HG03196 (cell line): Measurements from ENCODE around the gene FILIP1.

ENCODE experiments used
- ATAC-seq: cut with Tn5 transposase; IDR thresholded peaks from one replicate; pipeline ENCODE4 v1.9.1; 2021; ENCODE audit not compliant: unreplicated experiment

FILIP1 gene

DNA sequence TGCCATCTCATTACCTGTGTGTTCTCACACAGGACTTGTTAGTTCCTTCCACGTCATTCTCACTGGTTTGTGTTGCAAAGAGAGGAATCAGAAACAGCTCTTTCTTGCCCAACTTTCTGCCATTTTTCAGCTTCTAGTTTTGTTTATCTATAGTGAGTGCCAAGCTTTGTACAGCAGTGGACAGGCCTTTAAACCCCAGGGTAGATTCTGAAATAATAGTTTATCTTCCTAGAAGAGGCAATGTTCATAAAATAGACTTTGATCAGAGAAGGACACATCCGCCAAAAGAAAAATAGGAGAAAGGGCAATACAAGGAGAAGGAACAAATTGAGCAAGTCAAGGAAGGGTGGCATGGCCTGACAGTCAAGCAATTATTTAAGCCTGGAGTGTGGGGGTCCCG, 191.3 kb downstream of the FILIP1 start:
- ATAC-seq, result no peak

DNA sequence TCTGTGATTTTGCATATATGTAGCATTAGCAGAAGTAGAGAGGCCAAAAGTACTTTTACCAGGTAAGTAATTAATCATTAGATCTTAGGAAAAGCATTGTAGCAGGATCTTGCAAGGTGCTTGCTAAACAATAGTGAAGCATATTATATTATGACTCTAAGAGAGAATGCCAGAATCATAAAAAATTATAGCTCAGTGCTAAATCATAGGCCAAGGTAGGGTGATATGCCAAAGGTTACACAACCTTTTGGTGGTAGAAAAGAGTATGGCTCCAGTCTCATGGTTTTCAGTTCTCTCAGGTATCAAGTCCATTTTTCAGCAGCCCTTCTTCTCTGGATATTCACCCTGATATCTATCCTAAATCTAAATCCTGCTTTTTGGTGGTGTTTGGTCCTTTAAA, 192.1 kb downstream of the FILIP1 start:
- no peak for ATAC-seq

DNA sequence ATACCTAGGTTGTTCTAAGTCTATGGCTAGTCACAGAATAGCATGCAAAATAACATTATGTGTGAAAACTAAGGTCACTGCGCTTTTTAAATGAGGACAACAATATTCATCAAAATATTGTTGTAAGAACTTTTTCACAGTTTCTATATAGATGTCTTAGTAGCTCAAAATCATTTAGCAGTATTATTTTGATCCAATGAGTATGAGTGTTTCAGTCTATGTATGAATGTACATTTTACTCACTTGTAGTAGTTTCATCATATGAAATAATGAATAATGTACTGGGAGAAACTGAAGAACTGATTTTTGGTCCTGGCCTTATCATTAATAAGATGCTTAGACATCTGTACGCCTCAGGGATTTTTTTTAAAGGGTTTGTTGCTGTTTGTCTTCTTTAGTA, 192.5 kb downstream of the FILIP1 start:
- no peak for ATAC-seq

DNA sequence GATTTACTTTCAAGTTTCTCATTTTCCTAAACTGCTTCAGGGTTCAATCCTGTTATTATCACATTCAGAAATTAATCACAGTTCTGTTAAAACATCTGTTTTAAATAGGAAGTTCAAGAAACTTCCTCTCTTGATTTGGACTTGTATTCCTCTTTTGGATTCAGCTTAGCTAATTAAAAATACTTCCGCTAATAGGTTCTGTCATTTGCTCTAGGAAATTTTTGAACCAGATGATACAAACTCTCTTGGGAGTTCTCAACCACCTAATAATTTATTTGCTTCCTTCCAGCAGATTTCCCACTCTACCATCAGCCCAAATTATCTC, 193.1 kb downstream of the FILIP1 start:
- ATAC-seq, result no peak

DNA sequence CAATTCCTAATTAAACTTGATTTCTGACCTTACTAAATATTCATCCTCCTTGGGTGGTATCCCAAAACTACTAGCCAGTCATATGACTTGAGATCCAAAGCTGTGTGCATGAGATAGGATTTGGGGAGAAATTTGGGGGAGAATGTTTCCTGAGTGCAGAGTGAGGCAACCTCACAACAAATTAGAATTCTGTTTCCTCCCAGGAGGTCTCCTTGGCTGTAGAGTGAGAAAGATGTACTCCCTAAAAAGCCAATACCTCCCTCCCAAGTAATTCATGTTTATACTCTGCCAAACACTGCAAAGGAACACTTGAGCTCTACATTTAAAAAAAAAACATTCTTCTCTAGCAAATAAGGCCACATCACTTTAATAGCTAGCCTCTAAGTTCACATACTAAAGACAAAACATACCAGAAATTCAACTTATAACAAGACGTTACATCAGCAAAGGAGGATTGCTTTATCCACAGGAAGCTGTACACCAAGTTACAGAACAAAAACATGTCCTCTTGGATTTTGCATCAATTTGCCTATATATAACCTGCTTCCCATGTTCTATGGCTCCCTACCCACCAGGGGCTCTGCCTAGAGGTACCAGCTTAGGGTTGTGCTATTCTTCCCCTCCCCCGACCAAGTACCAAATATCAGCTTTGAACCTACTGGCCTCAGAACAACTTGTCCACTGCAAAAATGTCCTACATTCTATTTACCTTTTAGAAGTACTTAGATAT, 193.6 kb downstream of the FILIP1 start:
- no peak for ATAC-seq

DNA sequence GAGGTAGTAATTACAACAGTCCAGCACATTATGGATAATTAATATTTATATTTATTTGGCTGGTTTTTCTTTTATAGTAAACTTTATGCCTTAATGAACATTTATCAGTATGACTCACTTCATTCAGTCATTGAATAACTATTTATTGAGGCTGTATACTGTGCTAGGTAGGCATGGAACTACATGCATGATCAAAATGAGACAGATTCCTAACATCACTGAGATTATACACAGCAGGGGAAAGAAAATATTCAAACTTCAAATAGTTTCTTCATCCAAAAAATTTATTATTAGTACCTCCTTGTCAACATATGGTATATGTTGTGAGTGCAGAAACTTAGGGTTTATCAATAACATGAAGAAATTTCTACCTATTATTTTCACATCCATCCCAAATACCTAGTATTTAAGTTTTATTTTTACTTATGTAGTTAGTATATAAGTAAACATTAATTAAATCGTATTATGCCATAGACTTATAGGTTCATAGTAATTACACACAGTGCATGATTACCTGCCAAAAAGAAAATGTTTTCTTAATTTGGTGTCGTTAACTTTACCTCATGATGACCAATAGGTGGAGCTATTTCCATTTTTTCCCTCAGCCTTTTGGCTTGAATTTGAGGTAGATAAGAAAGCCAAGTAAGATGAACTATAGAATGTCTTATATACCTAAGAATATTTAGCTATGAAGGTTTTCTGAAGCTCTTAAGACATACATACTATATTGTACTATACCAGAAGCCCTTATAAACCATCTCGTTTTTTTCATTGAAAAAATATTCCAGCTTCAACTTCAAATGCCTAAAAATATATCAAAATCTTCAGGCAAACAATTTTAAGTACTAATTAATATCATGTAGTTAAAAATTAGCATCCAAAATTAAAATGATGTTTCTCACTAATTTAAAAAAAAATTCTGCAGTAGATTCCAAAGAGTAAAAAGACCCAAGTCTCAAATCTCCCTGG, 196.5 kb downstream of the FILIP1 start:
- ATAC-seq, result peak; percentile 79

DNA sequence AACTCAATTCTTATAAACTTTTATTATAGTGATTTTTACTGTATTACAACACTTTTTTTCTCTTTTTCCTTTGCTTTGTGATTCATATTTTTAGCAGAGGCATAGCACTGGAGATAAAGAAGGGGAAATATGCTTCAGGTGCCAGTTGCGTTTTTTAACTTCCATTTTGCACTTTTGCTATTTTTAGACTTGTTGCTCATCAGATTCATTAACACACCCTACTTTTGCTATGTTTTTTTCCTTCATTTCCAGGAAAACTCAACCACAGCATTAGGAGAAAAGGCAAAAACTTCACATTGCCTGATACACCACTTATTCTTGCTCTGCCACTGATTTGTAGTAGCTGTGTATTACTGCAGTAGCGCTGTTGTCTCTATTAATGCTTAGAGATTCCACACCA, 201.0 kb downstream of the FILIP1 start:
- no peak for ATAC-seq

DNA sequence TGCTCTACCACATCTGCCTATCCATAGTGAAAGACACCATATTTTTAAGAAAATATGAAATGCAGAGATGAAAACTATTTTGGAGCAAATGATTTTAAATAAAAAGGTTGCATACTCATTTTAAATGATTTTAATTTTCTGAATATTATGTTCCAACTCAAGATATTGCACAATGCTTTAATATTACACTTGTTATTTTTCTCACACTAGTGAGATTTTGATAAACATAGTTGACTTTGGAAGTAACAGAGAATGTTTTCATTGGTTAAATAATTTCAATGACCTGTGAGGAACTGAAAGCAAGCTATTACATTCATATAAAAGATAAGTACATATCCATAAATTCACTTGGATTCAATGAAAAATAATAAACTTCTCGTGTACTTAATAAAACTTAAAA, 201.9 kb downstream of the FILIP1 start:
- no peak for ATAC-seq

DNA sequence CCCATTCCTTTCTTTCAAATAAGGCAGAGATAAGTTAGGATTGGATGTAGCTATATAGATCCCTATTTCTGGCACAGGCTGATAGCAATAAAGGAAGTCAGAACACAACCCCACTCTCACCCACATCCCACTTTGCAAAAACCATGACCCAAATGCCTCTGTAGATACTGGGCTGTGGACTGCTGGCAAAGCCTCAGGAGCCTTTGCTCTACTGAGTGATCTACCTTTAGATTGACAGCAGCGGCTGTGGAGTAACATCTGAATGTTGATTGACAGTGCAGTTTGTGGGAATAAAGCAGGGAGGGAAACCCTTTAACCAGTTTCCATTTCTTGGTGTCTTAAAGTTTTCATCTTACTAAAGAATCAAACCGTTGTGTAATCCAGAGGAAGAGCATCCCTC, 202.3 kb downstream of the FILIP1 start:
- ATAC-seq, result no peak

DNA sequence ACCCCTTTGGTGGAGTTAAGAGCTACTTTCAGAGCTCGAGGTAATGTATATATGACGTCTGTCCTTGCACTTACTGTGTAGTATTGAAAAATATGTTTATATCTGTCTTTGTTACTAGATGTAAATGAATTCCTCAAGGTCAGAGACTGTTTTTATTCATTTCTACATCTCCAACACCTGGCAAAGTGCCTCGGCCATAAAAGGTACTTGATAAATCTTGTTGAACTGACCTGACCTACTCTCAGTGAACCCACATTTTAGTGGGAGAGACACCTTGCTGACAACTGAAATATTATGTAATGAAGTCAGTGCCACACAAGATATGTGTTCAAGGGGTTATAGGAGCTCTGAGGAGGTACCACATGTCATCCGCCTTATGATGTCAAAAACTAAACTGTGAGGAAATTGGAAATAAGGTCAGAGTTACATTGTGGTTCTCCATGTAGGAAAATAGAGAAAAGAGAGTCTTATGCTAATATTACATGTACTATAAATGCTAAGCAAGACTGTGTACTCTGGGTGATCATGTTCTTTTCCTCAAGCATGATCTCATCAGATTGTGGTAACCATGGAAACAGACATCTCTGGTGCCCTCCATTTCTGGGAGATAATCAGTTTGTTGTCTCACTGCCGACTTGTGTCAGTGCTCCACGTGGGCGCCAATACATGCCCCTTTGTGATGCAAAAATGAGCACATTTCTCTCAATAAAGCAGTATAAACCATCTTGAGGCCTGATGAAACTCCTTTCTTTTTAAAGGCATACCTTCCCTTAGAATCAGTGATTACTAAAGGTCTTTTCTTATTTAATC, 203.3 kb downstream of the FILIP1 start:
- ATAC-seq, result no peak

DNA sequence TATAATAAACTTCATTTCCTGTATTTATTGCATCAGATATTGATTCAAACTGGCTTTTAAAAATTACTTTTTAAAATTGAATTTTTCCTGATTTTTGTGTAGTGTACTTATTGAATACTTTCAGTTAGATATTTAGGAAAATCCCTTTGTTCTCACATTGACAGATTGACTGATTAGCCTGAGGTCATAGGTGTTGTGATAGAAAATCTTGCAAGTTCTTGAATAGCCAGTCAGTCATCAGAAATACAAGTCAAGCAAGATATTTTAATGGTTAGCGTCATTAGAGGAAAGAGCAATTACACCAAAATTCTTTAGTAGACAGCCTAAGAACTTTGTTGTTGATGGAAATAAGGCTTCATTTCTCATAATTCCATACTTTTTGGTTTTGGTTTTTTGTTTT, 205.6 kb downstream of the FILIP1 start:
- no peak for ATAC-seq

DNA sequence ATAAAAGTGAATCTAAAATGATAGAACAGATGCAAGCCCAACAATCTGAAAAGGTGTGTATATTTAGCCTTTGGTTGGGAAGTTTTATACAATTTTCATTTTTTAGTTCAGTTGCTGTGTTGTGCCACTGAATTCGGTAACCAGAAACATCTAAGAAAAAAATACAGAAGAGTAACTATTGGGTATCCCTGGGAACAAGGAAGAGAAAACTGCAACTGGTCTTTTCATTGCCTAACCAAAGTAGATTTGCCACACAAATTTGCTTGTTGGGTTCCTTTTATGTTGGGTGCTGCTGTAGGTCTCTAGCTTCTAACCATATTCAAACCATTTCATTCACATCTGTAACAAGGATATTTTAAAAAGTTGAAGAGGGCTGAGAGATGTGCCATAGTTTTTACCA, 206.2 kb downstream of the FILIP1 start:
- no peak for ATAC-seq

DNA sequence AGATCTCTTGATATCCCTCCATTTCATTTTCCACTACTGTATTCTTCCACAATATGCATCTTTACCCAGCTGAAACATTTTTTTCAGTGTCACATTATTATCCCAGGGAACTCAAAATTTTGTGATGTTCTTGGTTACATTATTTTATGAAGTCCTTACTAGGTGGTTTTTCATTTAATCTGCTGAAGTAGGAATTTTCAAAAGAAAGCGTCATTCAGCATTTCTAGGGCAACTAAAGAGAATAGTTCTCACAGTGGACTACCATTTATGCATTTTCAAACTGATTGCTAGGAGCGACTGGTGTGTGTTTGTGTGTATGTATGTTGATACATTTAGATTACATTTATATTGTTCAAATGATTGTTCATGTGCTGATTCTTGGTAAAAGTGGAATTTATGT, 206.6 kb downstream of the FILIP1 start:
- ATAC-seq, result no peak

DNA sequence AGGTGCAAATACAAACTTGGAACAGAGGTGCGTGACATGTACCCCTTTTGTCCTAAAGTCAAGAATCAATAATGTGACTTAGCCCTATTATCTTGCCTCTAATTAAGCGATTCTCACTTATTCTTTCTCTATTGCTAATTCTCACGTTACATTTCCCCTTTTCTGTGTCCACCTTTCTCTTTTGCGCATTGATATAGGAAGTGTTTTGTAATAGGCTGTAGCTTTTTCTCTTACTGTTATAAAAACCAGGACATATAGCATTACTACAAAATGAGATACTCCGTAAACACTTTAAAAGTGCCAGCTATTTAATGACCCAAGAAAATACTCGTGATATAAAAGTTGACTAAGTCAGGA, 208.3 kb downstream of the FILIP1 start:
- ATAC-seq, result peak; percentile 6

DNA sequence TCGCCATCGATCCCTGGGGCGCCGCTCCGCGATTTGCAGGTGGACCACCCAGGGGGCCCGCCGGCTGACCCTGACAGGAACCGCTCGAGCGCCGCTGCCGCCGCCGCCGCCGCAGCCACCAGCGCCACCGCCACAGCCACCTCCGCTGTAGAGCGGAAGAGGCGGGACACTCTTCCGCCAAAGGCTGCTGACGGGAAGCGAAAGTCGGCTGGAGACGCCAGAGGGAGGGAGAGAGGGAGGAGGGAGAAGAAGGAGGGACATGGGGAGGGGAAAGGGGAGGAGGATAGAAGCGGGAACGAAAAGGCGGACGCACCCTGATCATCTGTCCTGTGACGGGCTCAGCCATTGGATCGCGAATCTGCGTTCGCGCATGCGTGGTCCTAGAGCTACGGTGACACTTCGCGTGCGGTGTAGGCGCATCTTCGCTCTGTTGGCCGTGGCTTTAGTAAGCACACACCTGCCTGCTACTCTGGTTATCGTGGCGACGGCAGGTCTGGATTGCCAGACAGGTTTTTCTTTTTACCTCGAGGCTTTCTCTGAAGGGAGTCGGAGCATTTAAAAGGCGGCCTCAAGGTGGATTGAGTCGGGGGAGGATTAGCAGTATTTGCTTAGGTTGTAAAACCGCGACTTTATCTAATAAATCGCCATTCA, 208.8 kb downstream of the FILIP1 start, which contains the start of gene TMEM30A:
Gene TMEM30A, minus strand, starts transcription at position 161 of the 651 bp plus-strand sequence. Its CDS starts 154 bp downstream, at position 7.
- ATAC-seq, result peak; percentile 94

DNA sequence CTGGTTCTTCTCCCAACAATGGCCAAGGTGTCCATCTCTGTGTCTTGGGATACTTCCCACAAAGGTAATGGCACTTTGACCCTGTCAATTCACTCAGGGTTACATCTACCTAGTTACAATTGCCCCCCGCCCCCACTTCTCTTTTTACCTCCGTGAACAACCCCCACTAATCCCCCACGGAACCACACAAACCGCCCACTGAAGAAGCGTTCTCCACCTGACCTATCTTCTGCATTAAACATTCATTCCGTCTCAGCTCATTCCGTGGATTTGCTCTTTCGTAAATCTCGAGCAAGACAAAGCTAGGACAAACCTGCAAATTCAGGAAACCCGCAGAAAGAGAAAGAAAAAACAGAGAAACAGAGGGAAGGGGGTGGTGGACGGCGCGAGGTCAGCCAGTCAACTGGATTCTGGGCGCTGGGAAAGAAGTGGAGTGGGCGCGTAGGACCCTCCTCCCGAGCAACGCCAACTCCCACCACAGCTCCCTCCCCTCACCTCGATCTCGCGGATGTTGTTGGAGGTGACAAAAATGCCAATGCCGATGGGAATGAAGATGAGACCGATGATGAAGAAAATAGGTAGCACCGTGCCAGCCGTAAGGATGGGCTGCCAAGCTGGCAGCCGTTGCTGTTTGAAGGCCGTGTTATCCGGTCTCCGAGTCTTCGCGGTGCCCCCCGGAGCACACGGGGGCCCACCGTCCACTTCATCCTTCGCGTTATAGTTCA, 209.5 kb downstream of the FILIP1 start:
- peak; percentile 1 for ATAC-seq

DNA sequence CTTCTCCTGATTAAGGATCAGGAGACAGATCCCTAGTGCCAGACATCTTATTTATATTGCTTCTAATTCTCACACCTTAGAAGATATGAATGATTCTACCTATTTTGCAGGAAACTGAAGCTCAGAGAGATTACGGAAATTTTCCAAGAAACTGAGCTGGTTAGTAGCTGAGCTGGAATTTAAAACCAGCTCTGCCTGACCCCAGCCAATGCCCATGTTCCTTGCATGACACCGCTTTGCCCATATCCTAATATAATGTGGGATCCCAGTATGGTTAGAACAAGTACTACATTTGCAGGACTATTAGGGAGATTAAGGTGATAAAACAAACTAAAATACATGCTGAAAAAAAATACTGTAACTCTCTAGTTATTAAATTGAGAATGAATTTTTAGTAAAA, 210.9 kb downstream of the FILIP1 start:
- ATAC-seq, result no peak

DNA sequence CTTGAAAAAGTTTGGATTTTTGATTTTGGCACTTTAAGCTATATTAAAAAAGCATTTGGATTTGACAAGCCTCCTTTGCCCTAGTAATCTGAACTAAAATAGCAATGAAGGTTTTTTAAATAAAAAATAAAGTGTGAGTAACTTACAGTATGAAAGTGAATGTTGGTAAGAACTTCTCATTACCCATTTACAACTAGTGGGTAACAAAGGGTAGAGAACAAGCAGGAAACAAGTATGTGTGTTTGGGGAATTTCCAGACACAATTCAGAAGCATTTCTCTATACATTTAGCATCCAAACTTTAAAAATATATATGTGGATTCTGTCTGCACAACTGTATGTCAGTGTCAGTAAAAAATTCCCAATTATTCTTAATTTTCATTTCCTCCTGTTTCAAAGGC, 211.9 kb downstream of the FILIP1 start:
- ATAC-seq, result no peak

DNA sequence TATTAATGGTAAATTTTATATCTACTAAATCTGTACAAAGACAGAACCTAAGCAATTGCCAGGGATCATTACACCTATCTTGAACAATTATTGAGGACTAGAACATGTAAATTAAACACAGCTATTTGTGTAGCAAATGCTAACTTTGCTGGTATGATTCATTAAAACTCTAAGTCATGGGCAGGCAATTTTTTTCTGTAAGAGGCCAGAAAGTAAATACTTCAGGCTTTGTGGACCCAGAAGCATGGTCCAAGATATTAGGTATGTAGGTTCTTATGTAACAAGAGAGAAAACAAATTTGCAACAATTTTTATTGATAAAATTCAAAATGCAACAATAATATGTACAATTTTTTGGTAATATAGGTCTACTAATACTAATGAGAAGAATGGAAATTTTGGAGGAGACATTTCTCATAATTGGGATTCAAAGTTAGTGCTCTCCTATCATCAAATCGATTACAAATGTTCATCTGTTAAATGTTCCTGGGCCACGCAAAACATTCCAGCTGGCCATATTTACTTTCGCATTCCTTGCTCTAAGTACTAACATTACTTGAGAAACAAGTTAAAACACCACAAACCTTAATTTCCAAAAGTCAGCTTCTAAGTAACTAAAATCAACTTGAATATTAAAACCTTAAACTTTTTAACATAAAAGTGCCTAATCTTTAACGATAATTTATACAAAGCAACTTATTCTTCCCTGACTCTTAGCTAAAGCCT, 213.3 kb downstream of the FILIP1 start:
- no peak for ATAC-seq

DNA sequence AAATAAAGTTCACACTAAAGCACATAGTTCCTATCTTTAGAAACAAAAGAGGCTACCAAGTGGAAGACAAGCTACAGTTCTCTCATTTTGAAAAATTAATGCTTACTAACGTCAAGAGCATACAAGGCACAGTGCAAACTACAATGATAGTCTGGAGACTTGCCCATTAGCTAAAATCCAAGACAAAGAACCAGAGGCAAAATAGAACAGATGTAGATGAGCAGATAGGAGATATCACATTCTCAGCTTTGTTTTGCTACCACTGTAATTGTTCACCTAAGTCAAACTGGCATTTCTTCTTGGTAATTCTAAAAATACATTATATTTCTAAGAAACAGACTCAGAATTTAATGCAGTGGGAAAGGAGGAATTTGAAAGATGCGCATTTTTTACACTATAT, 214.2 kb downstream of the FILIP1 start:
- ATAC-seq, result no peak
